A673 (cell line): Measurements from ENCODE around the gene GRIN2D.

Experiments
- EZH2 ChIP-seq: fragments of 200-600 bp; sonication (generic); IDR thresholded peaks from 2 replicates; pipeline ENCODE4 v1.6.1; 2017; ENCODE audit warnings: borderline replicate concordance, low read depth, mild to moderate bottlenecking, mixed read lengths, antibody characterized with exemption, low read length; ENCODE audit not compliant: poor library complexity, severe bottlenecking
- TF ChIP-seq, protein P1 (sequence below): fragments of 300-800, 200-600 bp; sonication (generic); conservative IDR thresholded peaks from 2 replicates; pipeline ENCODE4 v1.5.1; 2017; ENCODE audit warnings: low read depth, mild to moderate bottlenecking, antibody characterized with exemption, low read length, moderate library complexity, mixed read lengths

DNA sequence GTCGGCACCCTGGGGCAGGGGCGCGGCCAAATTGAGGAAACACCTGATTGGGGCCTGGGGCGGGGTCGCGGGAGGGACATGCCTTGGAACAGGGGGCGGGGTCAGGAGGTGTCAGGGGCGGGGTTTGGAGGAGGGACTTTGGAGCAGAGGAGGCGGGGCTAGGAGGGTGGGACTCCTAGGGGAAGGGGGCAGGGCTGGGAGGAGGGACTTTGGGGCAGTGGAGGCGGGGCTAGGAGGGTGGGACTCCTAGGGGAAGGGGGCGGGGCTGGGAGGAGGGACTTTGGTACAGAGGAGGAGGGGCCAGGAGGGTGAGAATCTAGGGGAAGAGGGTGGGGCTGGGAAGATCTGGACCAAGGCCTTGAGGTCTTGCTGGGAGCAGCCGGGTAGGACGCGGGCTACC, 21.9 kb downstream of the GRIN2D start:
- TF ChIP-seq, protein P1, sequence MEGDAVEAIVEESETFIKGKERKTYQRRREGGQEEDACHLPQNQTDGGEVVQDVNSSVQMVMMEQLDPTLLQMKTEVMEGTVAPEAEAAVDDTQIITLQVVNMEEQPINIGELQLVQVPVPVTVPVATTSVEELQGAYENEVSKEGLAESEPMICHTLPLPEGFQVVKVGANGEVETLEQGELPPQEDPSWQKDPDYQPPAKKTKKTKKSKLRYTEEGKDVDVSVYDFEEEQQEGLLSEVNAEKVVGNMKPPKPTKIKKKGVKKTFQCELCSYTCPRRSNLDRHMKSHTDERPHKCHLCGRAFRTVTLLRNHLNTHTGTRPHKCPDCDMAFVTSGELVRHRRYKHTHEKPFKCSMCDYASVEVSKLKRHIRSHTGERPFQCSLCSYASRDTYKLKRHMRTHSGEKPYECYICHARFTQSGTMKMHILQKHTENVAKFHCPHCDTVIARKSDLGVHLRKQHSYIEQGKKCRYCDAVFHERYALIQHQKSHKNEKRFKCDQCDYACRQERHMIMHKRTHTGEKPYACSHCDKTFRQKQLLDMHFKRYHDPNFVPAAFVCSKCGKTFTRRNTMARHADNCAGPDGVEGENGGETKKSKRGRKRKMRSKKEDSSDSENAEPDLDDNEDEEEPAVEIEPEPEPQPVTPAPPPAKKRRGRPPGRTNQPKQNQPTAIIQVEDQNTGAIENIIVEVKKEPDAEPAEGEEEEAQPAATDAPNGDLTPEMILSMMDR, result no peak
- TF ChIP-seq EZH2, result no peak
